NCI-H128 (cell line): ENCODE data around the gene CIBAR2.

Experiments
- DNase-seq: peaks from one replicate; lab custom pipeline; 2025; ENCODE audit not compliant: unreplicated experiment; lab: John Stamatoyannopoulos, UW

Gene CIBAR2

DNA sequence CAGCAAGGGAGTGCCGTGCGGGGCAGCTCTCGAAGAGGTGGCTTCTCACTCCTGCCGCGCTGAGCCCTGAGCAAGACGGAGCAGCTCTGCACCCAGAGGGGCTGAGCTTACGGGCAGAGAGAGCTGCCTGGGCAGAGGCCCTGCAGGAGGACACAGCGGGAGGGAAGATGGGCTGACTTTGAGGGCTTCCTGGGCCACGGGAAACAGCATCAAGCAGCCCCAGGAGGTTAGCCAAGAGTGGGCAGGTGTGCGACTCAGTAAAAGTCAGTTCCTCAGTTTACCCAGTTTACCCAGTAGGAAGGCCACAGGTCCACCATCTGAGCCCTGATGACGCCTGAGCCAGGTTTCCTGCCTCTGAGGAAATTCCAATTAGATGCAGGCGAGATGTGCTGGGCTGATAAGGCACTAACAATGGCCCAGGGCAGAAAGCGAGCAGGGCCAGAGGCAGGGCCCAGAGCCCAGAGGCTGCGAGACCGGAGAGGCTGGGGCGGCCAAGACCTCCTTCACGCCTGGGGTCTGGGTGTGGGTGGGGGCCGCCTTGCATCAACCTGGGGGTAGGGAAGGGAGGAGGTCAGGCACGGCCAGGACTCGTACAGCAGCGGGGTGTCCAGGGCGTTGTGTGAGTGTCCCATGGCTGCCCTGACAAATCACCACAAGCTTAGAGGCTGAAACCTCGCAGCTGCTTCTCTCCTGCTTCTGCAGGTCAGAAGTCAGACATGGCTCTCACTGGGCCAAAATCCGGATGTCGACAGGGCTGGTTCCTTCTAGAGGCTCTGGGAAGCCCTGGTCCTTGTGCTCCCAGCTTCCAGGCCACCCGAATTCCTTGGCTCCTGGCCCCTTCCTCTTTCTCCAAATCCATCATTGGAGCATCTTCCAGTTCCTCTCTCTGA, 32.0 kb upstream of the CIBAR2 start:
- DNase-seq, result no peak

DNA sequence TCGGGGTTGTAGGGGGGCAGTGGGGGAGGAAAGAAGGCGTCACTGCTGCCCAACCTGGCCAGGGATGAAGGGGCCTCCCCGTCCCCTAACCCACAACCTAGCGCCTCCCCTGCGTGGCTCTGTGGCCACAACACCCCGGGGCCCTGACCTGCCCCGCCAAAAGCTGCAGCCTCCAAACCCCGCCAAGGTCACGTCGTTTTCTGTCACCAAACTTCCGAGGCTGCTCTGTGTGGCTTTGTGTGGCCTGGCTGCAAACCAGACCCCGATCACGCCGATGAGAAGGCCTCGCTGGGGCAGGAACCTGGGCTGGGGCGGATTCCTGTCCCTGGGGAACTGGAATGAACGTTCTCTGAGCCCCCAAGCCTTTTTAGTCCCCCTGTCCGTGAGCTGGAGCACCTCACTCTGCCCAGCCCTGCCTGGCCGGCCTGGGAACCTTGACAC, 30.5 kb upstream of the CIBAR2 start:
- no peak for DNase-seq

DNA sequence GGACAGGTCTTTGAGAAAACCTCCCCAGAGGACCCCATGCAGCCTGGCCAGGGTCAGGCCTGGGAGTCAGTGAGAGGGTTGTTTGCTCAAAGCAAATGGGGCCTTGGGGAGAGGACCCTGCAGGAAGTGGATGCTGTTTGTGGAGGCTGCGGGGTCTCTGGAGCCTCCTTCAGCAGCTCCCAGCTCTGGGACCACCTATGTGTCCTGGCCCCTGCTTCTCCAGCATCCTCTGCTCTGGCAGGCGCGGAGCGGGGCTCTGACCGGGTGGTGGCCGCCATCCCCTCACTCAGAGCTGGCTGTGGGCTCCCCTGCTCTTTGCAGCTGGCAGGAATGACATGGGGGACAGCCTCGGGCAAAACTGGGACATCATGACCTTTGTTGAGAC, 29.8 kb upstream of the CIBAR2 start:
- DNase-seq, result no peak

DNA sequence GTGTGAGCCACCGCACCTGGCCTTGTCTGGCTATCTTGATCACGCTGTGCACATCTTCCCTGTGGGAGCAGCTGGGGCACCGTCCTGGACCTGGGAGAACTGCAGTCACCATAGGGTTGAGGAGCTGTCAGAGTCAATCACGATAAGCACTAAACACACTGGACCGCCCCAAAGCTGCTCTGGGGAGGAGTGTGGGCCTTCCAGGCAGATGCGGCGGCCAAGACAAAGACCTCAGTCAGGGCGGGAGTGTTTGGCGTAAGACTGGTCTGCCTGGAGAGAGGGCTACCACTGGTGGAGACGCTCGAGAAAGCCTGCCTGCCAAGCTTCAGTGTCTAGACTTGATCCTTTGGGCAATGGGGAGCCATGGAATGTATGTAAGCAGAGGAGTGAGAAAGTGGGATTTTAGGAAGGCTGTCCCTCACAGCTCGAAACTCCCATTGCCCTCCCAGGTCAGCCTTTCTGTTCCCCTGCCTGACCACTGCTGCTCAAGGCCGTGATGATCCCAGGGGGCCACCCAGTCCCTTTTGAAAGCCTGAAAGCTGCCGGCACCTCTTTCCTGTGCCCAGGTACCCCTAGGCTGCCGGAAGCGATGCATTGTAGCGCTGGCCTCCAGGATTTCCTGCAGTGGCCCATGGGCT, 29.3 kb upstream of the CIBAR2 start:
- no peak for DNase-seq

DNA sequence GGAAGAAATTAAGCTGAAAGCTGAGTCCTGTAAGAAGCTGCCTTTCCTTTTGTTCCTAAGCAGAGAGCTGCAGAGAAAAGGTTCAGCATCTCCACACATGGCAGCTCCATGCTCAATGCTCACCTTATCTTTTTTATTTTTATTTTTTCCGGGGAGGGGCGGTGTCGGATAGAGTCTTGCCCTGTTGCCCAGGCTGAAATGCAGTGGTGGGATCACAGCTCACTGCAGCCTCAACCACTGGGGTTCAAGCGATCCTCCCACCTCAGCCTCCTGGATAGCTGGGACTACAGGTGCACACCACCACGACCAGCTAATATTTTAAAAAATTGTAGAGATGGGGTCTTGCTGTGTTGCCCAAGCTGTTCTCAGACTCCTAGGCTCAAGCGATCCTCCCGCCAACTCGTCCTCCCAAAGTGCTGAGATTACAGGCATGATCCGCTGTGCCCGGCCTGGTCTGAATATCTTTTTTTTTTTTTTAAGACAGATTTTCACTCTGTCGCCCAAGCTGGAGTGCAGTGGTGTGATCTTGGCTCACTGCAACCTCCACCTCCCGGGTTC, 28.3 kb upstream of the CIBAR2 start:
- DNase-seq, result no peak

GRCh38 chr16:85139881-85140339, 27.6 kb upstream of the CIBAR2 start:
- DNase-seq, result no peak

DNA sequence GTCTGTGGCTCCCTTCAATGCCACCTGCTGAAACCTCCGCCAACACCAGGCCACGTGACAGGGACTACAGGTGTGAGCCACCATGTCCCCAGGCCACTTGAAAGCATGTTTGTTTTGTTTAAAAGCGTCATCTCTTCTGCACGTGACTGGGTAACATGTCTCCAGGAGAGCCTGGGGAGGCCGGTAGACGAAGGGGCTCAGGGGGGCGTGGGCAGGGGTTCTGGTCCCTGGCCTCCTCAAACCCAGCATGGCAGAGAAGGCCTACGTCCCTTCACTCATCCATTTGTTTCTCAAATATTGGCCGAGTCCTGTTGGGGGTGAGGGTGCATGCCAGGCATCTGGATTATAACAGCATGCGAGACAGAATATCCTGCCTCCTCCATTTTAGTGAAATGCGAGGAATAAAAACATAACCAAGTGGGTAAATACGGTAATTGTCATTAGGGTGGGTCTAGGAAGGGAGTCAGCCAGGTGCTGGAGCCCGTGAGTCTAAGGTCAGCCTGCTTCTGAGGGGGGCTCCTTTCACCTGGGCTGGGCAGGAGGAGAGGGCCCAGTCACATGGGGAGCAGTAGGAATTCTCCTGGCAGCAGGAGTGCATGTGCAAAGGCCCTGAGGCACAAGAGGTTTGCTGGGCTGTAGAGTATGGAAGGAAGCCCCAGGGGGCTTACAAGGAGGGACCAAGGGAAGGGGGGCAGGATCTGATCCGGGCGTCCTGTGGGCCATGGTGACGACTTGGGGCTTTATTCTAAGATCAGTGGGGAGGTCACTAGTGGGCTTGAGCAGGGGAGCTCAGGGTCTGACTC, 26.8 kb upstream of the CIBAR2 start:
- DNase-seq, result no peak

DNA sequence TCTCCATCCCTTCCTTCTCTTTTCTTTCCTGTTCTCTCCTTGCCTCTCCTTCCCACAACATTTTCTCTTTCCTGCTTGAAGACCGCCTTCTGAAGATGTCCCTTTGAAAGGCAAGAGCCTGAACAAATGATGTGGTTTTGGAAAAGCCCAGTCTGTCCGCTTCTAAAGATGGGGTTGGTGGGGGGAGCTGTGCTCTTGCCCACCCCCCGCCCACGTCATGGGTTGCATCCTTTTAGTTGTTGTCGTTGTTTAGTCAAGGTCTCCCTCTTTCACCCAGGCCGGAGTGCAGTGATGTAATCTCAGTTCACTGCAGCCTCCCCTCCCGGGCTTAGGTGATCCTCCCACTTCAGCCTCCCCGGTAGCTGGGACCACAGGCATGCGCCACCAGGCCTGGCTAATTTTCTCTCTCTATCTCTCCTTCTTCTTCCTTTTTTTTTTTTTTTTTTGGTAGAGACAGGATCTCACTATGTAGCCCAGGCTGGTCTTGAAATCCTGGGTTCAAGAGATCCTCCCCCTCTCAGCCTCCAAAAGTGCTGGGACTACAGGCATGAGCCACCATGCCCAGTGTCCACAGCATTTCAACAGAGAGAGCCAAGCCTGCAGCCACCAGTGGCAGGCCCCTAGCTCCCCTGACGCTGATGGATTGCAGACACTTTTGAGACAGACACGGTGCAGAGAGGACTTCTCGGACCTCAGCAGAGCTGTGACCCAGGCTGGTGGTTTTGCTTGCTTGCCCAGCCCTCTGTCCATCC, 26.0 kb upstream of the CIBAR2 start:
- DNase-seq, result no peak

GRCh38 chr16:85137323-85138072, 25.2 kb upstream of the CIBAR2 start:
- DNase-seq, result no peak

DNA sequence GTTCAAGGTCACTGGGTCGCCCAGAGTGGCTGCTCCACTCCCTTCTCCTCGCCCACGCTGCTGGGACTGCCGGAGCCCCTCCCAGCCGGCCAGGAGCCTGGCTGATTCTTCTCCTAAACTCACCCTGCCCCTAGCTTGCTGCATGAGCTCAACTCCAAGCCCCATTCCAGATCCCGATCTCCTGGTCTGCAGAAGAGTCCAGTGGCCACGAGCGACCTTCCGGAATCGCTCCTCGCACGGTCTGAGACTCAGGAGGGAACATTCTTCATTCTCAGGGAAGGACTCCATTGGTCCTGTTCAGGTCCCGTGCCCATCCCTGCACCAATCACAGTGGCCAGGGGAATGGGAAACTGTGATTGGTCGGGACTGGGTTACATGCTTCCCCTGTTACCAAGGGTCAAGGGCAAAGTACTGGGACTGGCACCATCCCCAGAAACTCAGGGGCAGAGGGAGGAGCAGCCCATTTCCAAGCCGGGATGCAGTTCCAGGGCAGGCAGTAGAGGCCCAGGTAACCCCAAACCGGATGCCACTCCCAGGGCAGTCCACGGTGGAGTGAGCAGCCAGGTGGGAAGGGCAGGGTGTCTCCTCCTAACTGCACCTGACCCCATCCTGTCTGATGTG, 24.5 kb upstream of the CIBAR2 start:
- no peak for DNase-seq

- DNase-seq, result no peak
Measured at GRCh38 chr16:85136213-85136701, 24.0 kb upstream of the CIBAR2 start.

DNA sequence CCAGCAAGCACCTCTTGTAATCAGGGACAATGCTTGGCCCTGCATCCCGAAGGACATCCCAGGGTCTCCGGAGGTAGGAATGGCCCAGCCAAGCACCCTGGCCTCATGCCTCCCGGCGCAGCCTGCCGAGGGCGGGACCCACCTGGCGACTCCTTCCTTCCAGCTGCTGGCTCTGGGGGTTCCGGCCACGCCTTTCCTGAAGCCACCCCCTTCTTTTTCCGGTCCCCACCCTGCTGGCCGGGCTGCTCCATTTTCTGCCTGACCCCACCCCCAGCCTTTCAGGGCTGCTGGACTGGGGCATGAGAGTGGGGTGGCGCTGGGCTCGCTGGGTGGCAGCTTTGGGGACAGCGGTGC, 22.5 kb upstream of the CIBAR2 start:
- DNase-seq, result no peak

DNA sequence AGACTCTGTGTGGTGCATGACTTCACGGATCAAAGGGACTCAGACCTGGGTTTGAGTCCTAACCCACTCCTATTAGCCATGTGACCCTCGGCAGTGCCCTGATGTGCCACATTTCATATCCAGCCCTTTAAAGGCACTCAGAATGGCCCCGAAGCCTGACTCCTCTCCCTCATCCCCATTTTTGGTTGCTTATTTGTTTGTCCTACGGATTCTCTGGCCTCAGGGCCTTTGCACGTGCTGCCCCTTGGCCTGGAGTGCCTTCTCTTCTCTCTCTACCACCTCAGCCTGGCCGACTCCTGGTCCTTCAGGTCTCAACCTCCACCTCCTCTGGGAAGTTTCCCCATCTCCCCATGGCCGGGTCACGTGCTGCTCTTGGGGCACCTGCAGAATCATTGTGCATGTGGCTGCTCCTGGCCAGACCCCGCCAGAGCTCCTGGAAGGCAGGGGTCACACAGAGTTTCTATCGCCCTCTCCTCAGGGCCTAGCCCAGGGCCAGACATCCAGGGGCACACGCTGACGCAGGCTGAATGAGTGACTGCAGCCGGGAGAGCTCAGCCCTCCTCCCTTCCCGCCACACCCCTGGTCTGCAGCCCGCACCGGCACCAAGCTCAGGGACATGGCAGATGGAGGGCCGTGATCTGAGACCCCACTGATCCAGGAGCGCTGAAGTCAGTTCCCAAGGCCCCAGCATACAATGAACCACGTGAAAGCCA, 22.0 kb upstream of the CIBAR2 start:
- DNase-seq, result no peak

- no peak for DNase-seq
Measured at GRCh38 chr16:85133290-85133599, 21.0 kb upstream of the CIBAR2 start.

GRCh38 chr16:85132456-85133289, 20.4 kb upstream of the CIBAR2 start:
- DNase-seq, result no peak

- DNase-seq, result no peak
Measured at GRCh38 chr16:85130705-85131028, 18.4 kb upstream of the CIBAR2 start.

GRCh38 chr16:85129876-85130704, 17.8 kb upstream of the CIBAR2 start:
- no peak for DNase-seq
